GM06990 (cell line): ENCODE results near the gene PGAM4.
"Not testable (repeated sequence)": the region's sequence is repeated elsewhere in the genome, so short reads cannot be mapped to it uniquely, and the experiment has no call there.

Source experiments
- DNase-seq: peaks from one replicate; pipeline ENCODE4 v3.0.0-alpha.2; 2011; ENCODE audit not compliant: insufficient read length; ENCODE audit errors: extremely low read depth
- H3K27me3 ChIP-seq: replicated peaks from 2 replicates; pipeline ENCODE4 v1.6.0; 2011; ENCODE audit warnings: low read length; ENCODE audit not compliant: control insufficient read depth, insufficient read depth
- H3K36me3 ChIP-seq: 2 replicates; pipeline ENCODE4 v1.5.1; 2011; ENCODE audit warnings: low read length; ENCODE audit not compliant: control insufficient read depth, insufficient read depth
- H3K4me3 ChIP-seq: replicated peaks from 2 replicates; pipeline ENCODE4 v1.5.1; 2011; ENCODE audit warnings: low read depth, mild to moderate bottlenecking, control low read depth, low read length
- CTCF ChIP-seq: IDR thresholded peaks from 2 replicates; pipeline ENCODE4 v1.5.1; 2011; ENCODE audit warnings: low read length, control low read depth, mild to moderate bottlenecking, inconsistent platforms; ENCODE audit not compliant: insufficient read depth, poor library complexity, severe bottlenecking

Gene PGAM4

GRCh38 chrX:77924320-77924859 is 45.0 kb downstream of the PGAM4 start:
- no peak overlapping the region for H3K4me3 ChIP-seq
- DNase-seq, result no peak
- H3K27me3 ChIP-seq, result no peaks in the 10 kb centered on the region
- no peaks in the 10 kb centered on the region for H3K36me3 ChIP-seq
- no peak for TF ChIP-seq CTCF

GRCh38 chrX:77922787-77923186 is 46.7 kb downstream of the PGAM4 start:
- no peak for DNase-seq
- no peak for TF ChIP-seq CTCF
- no peaks in the 10 kb centered on the region for H3K36me3 ChIP-seq
- H3K27me3 ChIP-seq, result no peaks in the 10 kb centered on the region
- no peak overlapping the region for H3K4me3 ChIP-seq

- not testable (repeated sequence) for H3K36me3 ChIP-seq, DNase-seq, H3K4me3 ChIP-seq, H3K27me3 ChIP-seq
Measured at GRCh38 chrX:77919370-77919769, 50.1 kb downstream of the PGAM4 start.

DNA sequence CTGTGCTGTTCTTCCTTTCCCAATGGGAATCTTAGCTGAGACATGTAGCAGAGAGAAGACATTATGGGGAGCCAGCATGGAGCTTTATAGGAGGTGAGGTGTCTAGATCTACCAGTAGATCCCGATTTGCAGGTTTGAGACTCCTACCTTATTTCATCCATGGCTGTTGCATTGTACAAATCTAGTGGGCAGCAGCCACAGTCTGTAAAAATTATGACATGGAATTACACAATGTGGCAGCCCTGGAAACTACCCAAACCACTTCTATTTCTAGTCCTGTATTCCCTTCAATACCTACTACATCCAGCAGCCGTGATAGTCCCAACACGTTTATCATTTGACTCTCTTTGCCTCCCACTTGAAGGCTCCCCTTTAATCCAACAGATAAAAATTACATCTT is 50.9 kb downstream of the PGAM4 start:
- Histone ChIP-seq H3K4me3 (no peak overlapping the region), H3K36me3 (no peaks in the 10 kb centered on the region), H3K27me3 (no peaks in the 10 kb centered on the region)
- DNase-seq, result no peak
- no peak for TF ChIP-seq CTCF
